ENCODE measurements around the gene ACVR1B. TPM values are rescaled to one million over a fixed set of nuclear protein-coding genes. Genes with fewer than 3 reads are reported as not detected.
A peak's percentile ranks its signal among the peaks of the same experiment; 100 is the strongest.

The ACVR1B gene
- polyA plus RNA-seq, 3 donors = 8.9 to 26.9 (median 20.0) TPM

GRCh38 chr12:51937926-51938325 lies 13.6 kb upstream of the ACVR1B start:
- H3K27ac ChIP-seq (ENCODE audit: low read depth, low read length) = no peak overlapping the region
- WGBS, 3 donors = 57 to 70% (median 68%) methylated on average over 2 of the region's 2 CpGs

DNA sequence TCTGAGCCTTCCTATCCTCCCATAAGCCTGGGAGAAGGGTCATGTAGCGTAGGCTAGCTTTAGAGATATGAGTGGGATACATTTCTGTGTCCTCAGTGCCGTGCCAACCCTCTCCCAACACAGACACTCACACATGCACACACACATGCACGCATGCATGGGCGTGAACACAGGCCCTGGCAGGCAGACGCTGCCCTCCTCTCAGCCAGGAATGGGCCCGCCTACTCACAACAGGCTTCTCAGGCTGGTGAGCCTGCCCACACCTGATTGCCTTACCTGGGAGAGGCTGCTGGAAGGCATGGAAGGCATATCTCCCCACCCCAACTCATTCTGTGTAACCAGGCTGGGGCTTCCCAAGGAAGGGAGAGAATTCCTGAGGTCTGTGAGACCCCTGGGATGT lies 12.8 kb upstream of the ACVR1B start:
- 92 to 97% (median 93%) methylated on average over 6 of the region's 6 CpGs for WGBS, 3 donors
- no peak overlapping the region for H3K27ac ChIP-seq (ENCODE audit: low read depth, low read length)

DNA sequence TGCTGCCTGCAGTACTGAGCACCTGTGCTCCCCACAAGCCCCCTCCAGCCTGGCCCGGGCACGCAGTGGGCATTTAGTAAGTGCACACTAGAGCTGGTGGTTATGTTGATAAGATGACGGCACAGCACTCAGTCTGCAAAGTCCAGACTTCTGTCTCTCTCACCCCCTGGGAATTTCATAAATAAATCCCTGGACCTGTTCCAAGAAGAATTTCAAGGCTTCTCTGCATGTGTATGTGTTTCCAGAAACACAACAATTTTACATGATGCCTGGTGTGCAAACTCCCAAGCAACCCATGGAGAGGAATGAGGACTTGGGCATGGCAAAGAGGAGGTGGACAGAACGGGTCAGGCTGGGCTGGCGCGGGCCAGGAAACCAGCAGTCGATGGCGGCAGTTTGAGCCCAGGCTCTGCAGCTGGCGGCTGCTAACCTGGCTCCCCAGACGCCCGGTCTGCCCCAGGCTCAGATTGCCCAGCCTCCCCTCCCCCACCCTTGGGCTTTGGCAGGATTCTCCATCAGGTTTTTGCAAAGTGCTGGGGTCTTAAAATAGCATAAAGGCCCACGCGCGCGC lies 10.4 kb upstream of the ACVR1B start:
- WGBS, 3 donors = 27 to 48% (median 47%) methylated on average over 15 of the region's 15 CpGs
- H3K27ac ChIP-seq (ENCODE audit: low read depth, low read length) = no peak overlapping the region

DNA sequence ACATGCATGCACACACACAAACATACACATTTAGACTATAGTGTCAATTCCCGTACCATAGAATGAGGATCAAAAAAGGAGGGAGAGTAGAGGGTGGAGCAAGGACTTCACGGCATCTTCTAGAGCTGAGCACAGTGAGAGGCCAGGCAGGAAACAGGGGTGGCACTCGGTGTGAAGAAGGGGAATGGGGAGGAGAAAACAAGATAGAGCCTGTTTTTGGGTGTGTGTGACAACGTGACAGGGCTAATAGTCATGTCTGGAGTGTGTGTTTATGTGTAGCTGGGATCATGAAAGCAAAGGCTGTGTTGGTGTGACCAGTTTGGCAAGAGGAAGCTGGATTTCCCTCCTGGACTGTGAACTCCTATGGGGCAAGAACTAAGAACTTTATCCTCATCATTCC lies 9.9 kb upstream of the ACVR1B start:
- 46 to 69% (median 47%) methylated on average over 4 of the region's 4 CpGs for WGBS, 3 donors
- no peak overlapping the region for H3K27ac ChIP-seq (ENCODE audit: low read depth, low read length)

DNA sequence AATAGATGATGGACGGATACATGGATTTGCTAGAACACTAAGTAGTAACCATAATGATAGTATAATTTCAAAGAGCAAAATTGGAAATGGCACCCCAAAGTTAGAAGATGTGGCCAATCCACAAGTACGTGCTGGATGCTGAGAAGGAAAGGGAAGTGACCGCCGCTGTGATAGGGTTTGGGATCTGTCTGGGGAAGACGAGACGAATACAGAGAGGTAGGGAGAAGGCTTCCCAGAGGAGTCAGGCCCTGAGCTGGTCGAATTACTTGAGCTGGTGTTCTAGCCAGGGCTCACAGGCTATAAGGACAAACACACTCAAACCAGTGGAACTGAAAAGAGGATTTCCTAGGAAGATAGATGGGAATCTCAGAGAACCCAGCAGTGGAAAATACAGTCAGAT lies 9.4 kb upstream of the ACVR1B start:
- H3K27ac ChIP-seq (ENCODE audit: low read depth, low read length) = no peak overlapping the region
- 88 to 96% (median 90%) methylated on average over 7 of the region's 7 CpGs for WGBS, 3 donors

GRCh38 chr12:51942501-51943000 lies 8.9 kb upstream of the ACVR1B start:
- H3K27ac ChIP-seq (ENCODE audit: low read depth, low read length) = no peak overlapping the region
- 91 to 94% (median 94%) methylated on average over 6 of the region's 6 CpGs for WGBS, 3 donors

DNA sequence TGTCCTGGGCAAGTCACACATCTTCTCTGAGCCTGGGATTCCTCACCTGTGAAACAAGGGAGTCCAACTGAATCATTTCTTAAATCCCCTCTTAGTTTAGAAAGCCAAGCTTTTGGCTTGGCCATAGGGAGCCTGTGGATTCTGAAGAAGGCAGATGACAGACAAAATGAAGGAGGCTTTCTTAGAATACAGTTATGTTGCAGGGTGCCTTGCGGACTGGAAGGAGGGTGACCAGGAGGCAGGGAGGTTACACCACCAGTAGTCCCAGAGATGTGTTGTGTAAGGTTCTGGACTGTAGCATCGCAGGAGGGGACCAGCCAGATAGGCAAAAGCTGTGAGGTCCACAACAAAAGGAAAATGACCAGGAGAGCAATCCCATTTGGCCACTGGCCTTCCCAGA lies 8.2 kb upstream of the ACVR1B start:
- H3K27ac ChIP-seq (ENCODE audit: low read depth, low read length) = no peak overlapping the region
- 96 to 100% (median 97%) methylated on average over 2 of the region's 2 CpGs for WGBS, 3 donors

GRCh38 chr12:51944608-51945233 lies 6.8 kb upstream of the ACVR1B start:
- 89 to 94% (median 90%) methylated on average over 1 of the region's 1 CpG for WGBS, 3 donors

GRCh38 chr12:51947246-51947996 lies 4.1 kb upstream of the ACVR1B start:
- WGBS, 3 donors = 94 to 95% (median 94%) methylated on average over 8 of the region's 8 CpGs
- no peak overlapping the region for H3K27ac ChIP-seq (ENCODE audit: low read depth, low read length)

More at GRCh38 chr12:51944608-51945233, 6.8 kb upstream of the ACVR1B start:
- no peak overlapping the region for H3K27ac ChIP-seq (ENCODE audit: low read depth, low read length)

GRCh38 chr12:51948066-51948465 lies 3.4 kb upstream of the ACVR1B start:
- H3K27ac ChIP-seq (ENCODE audit: low read depth, low read length) = no peak overlapping the region
- 94 to 96% (median 95%) methylated on average over 6 of the region's 6 CpGs for WGBS, 3 donors

DNA sequence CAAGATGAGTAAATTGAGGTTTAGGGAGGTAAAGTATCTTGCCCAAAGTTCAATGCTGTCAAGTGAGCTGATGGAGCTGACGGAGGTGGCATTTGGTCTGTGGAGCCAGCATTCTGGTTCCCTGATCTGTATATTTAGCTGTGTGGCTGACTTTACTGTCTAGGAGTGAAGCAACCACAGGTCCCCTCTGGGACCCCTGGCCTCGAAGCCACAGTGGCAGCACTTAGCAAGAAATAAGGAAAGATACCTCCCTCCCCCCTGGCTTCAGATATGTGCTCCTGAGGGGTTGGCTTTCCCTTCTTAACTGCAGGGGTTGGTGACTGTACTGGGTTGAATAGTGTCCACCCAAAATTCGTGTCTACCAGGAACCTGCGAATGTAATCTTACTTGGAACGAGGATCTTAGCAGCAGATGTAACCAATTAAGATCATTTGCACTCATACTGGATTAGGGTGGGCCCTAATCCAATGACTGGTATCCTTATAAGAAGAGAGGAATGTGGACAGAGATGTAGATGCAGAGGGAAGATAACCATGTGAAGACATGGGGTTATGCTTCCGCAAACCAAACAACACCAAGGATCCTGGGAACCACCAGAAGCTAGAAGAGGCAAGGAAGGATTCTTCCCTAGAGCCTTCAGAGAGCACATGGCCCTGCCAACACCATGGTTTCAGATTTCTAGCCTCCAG lies 2.0 kb upstream of the ACVR1B start:
- WGBS, 3 donors = 80 to 87% (median 83%) methylated on average over 6 of the region's 6 CpGs
- H3K27ac ChIP-seq (ENCODE audit: low read depth, low read length) = no peak overlapping the region

DNA sequence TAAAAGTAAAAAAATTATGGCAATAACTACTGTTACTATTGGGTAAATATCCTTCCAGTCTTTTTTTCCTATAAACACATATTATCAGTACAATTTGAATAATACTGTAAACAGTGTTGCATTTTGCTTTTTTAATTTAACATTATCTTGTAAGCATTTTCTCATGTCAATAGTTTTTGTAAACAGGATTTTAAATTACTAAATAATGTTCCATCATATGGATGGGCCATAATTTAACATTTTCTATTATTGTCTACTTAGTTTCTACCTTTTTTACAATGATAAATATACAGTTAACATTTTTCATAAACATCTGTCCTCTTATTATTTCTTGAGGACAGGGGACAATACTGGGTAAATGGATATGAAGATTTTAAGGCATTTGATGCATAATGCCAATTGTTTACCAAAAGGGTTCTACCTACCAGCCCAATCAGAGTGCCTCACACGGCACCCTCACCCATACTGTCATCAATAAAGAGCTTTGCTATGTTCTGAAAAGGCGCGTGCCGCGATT lies 759 bp upstream of the ACVR1B start:
- no peak overlapping the region for H3K27ac ChIP-seq (ENCODE audit: low read depth, low read length)
- WGBS, 3 donors = 2 to 3% (median 3%) methylated on average over 5 of the region's 5 CpGs

- 1 to 2% (median 1%) methylated on average over 31 to 50 of the region's 50 CpGs for WGBS, 3 donors
- no peak overlapping the region for H3K27ac ChIP-seq (ENCODE audit: low read depth, low read length)
Measured at GRCh38 chr12:51951843-51952722, 584 bp downstream of the ACVR1B start.

DNA sequence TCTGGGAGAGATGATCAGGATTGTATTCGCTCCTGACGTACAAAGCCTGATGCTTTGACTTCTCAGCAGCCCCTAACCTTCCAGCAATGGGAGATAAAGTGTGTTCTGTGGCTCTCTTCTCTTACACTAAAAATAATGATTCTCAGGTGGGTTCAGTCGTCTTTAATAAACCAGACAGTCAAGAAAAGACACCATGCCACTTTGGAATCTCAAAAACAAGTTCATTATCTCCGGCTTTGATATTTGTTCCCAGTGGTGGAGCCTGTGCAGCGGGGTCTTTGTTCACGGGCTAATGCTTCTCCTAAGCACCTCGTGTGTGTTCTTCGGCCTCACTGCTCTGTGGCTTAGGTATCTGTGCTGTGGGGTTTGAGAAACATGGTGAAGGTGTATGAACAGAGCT lies 1.6 kb downstream of the ACVR1B start:
- H3K27ac ChIP-seq (ENCODE audit: low read depth, low read length) = peak overlapping the region; percentile 33
- 21 to 74% (median 59%) methylated on average over 8 of the region's 8 CpGs for WGBS, 3 donors

DNA sequence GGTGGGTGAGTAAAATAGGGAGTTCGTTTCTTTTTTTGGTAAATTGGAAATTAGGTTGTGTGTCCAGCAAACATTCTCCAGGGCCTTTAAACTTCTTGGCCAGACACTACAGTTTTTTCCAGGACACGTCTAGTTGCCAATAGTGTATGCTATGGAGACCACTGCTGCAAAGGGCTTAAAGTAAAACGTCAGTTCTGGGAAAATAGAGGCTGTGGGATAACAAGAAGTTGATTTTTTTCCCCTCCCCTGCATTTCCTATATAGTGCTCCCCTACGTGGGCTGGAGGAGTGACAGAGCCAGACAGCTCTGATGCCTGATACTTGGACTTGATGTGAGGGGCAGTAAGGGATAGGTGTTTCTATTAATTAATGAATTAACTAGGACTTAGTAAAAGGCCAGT lies 2.4 kb downstream of the ACVR1B start:
- WGBS, 3 donors = 8 to 33% (median 29%) methylated on average over 4 of the region's 4 CpGs
- no peak overlapping the region for H3K27ac ChIP-seq (ENCODE audit: low read depth, low read length)

GRCh38 chr12:51954561-51955361 lies 3.3 kb downstream of the ACVR1B start:
- H3K27ac ChIP-seq (ENCODE audit: low read depth, low read length) = no peak overlapping the region
- 17 to 51% (median 43%) methylated on average over 7 of the region's 7 CpGs for WGBS, 3 donors

GRCh38 chr12:51955702-51956101 lies 4.2 kb downstream of the ACVR1B start:
- H3K27ac ChIP-seq (ENCODE audit: low read depth, low read length) = no peak overlapping the region
- WGBS, 3 donors = 28 to 96% (median 95%) methylated on average over 1 of the region's 1 CpG
